ENCODE measurements around the gene ARMCX5. TPM values are rescaled to one million over a fixed set of nuclear protein-coding genes. Genes with fewer than 3 reads are reported as not detected.

ARMCX5 gene
- total RNA-seq, 6 experiments from 2014 or later, result 4.6 to 8.9 (median 5.7) TPM

GRCh38 chrX:102610905-102611304 lies 11.6 kb downstream of the ARMCX5 start:
- no peak overlapping the region for H3K27ac ChIP-seq
- ATAC-seq (no peak), DNase-seq (no peak)
- TF ChIP-seq POLR2A (IDR thresholded peaks at IDR 0.05) (no peak), CTCF (IDR thresholded peaks at IDR 0.05) (no peak)
- no peaks in the 10 kb centered on the region for H3K36me3 ChIP-seq
- WGBS (ENCODE audit: insufficient coverage, low coverage, low lambda C conversion rate, missing lambda C conversion rate), result 52% methylated on average over 4 of the region's 4 CpGs
- no peaks in the 10 kb centered on the region for H3K9me3 ChIP-seq
- H3K4me3 ChIP-seq, result no peak overlapping the region
- no peaks in the 10 kb centered on the region for H3K4me1 ChIP-seq
- no peaks in the 10 kb centered on the region for H3K27me3 ChIP-seq
- intact Hi-C loops (cut with DNase I), result no loop called here

GRCh38 chrX:102624105-102624504 lies 24.8 kb downstream of the ARMCX5 start:
- DNase-seq (no peak), ATAC-seq (no peak)
- 69% methylated on average over 4 of the region's 6 CpGs for WGBS (ENCODE audit: insufficient coverage, low coverage, low lambda C conversion rate, missing lambda C conversion rate)
- TF ChIP-seq CTCF (IDR thresholded peaks at IDR 0.05) (no peak), POLR2A (IDR thresholded peaks at IDR 0.05) (no peak)
- intact Hi-C loops (cut with DNase I), result no loop called here
- peaks cover 0 to 10% (median 0%) of the 10 kb centered on the region in 4 donors for H3K9me3 ChIP-seq
- no peak overlapping the region for H3K27ac ChIP-seq
- H3K4me3 ChIP-seq, result no peak overlapping the region
- H3K36me3 ChIP-seq, result no peaks in the 10 kb centered on the region
- H3K4me1 ChIP-seq, result no peaks in the 10 kb centered on the region
- H3K27me3 ChIP-seq, result no peaks in the 10 kb centered on the region

- intact Hi-C loops (cut with DNase I), result no loop called here
- Histone ChIP-seq H3K27me3 (no peaks in the 10 kb centered on the region), H3K27ac (no peak overlapping the region), H3K4me1 (no peaks in the 10 kb centered on the region), H3K4me3 (no peak overlapping the region), H3K36me3 (no peaks in the 10 kb centered on the region), H3K9me3 (no peaks in the 10 kb centered on the region)
- TF ChIP-seq POLR2A (IDR thresholded peaks at IDR 0.05), result no peak
- TF ChIP-seq CTCF (IDR thresholded peaks at IDR 0.05), result no peak
- ATAC-seq, result no peak
- DNase-seq, result no peak
- 30% methylated on average over 1 of the region's 1 CpG for WGBS (ENCODE audit: insufficient coverage, low coverage, low lambda C conversion rate, missing lambda C conversion rate)
Observed at GRCh38 chrX:102627640-102628039, 28.3 kb downstream of the ARMCX5 start.

GRCh38 chrX:102637561-102637960 lies 38.2 kb downstream of the ARMCX5 start:
- Histone ChIP-seq H3K9me3 (no peaks in the 10 kb centered on the region), H3K4me1 (no peaks in the 10 kb centered on the region), H3K27me3 (no peaks in the 10 kb centered on the region), H3K27ac (no peak overlapping the region), H3K36me3 (no peaks in the 10 kb centered on the region), H3K4me3 (no peak overlapping the region)
- DNase-seq, result no peak
- 50% methylated on average over 1 of the region's 1 CpG for WGBS (ENCODE audit: insufficient coverage, low coverage, low lambda C conversion rate, missing lambda C conversion rate)
- no peak for ATAC-seq
- intact Hi-C loops (cut with DNase I), result no loop called here
- TF ChIP-seq CTCF (IDR thresholded peaks at IDR 0.05), result no peak
- TF ChIP-seq POLR2A (IDR thresholded peaks at IDR 0.05), result no peak

GRCh38 chrX:102650903-102651241 lies 51.6 kb downstream of the ARMCX5 start:
- Histone ChIP-seq H3K36me3 (no peaks in the 10 kb centered on the region), H3K4me3 (peak overlapping the region; percentile 38 to 51 (median 47)), H3K9me3 (no peaks in the 10 kb centered on the region), H3K27me3 (no peaks in the 10 kb centered on the region), H3K27ac (no peak overlapping the region), H3K4me1 (no peaks in the 10 kb centered on the region)
- TF ChIP-seq POLR2A (IDR thresholded peaks at IDR 0.05) (no peak), CTCF (IDR thresholded peaks at IDR 0.05) (no peak)
- intact Hi-C loops (cut with DNase I), result no loop called here
- DNase-seq, result peak in 1 of 3 donors; percentile 58
- no peak for ATAC-seq
- 20% methylated on average over 1 of the region's 23 CpGs for WGBS (ENCODE audit: insufficient coverage, low coverage, low lambda C conversion rate, missing lambda C conversion rate)
